H1 (cell line): Measurements from ENCODE around the gene UBQLN3. TPM values are rescaled to one million over a fixed set of nuclear protein-coding genes. Genes with fewer than 3 reads are reported as not detected.

Source experiments
- JUN ChIP-seq: IDR thresholded peaks from 2 replicates; pipeline ENCODE4 v1.6.1; 2011; ENCODE audit warnings: low read depth, mild to moderate bottlenecking, improper control_type of control experiment, low read length
- polyA plus RNA-seq, 7 experiments: library from polyadenylated mRNA; depleted of rRNA in 3 of 7; stranded (reverse) in 5 of 7; unstranded in 2 of 7; fragments of >200 nt in 5 of 7; fragments of 200-250 nt in 2 of 7; gene quantifications; 1 replicate in 5 of 7; 2 replicates in 1 of 7; 4 replicates in 1 of 7; pipeline versions ENCODE4 v1.2.1 to v1.2.3, GENCODE V29; 2011 to 2013; ENCODE audit warnings: missing spikeins in 2 of 7, mixed read lengths in 2 of 7
- total RNA-seq: library from RNA; stranded (reverse); fragmentation: NEBNext Ultra II Directional; extraction: Animal tissue kit (Norgen Biotek cat#: 25700); gene quantifications from 2 replicates; pipeline ENCODE4 v1.2.1, GENCODE V29; 2021

Gene UBQLN3
- total and polyA plus RNA-seq, 2 of the 8 experiments (the other 6 are each of a cell fraction or from before 2014, with no cell fraction given) = not detected

DNA sequence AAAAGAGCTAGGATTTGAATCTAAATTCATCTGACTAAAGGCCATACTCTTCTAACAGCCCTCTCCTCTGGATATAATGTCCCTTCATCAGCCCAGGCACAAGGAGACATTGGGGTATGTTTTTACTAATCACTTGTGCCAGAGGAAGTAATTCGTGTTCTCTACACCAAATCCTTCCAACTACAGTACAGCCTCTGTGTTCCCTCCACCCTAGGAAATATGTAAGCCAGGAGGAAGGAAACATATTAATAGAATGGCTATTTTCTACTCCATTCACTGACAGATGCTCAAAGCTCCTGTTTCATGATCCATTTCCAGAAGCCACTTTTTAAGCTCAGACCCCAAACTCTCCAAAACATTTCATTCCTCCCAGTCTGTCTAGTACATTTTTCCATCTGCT is 18.7 kb upstream of the UBQLN3 start (continued):
- TF ChIP-seq JUN = no peak
